Duodenal mucosa (tissue), 2 donors: Measurements from ENCODE around the gene DDX5.
"Not testable (repeated sequence)": the region's sequence is repeated elsewhere in the genome, so short reads cannot be mapped to it uniquely, and the experiment has no call there.

Experiments used
- H3K27ac ChIP-seq: one replicate; pipeline ENCODE4 v1.7.0; 2013; ENCODE audit warnings: low read depth, low read length
- H3K27me3 ChIP-seq, 2 donors: one replicate each; pipeline ENCODE4 v1.7.0; 2013; ENCODE audit warnings: low read length in 2 of 2, control low read depth in 1 of 2; ENCODE audit not compliant: insufficient read depth in 2 of 2, control insufficient read depth in 1 of 2
- H3K36me3 ChIP-seq, 2 donors: one replicate each; pipeline ENCODE4 v1.7.0; 2013; ENCODE audit warnings: low read length in 2 of 2, control low read depth in 1 of 2; ENCODE audit not compliant: insufficient read depth in 2 of 2, control insufficient read depth in 1 of 2
- H3K4me1 ChIP-seq, 2 donors: one replicate each; pipeline ENCODE4 v1.7.0; 2013; ENCODE audit warnings: low read length in 2 of 2, control low read depth in 1 of 2; ENCODE audit not compliant: insufficient read depth in 2 of 2, control insufficient read depth in 1 of 2
- H3K4me3 ChIP-seq, 2 donors: one replicate each; pipeline ENCODE4 v1.7.0; 2013; ENCODE audit warnings: low read length in 2 of 2, low read depth in 1 of 2
- H3K9ac ChIP-seq, 2 donors: one replicate each; pipeline ENCODE4 v1.7.0; 2013; ENCODE audit warnings: low read length in 2 of 2, low read depth in 1 of 2
- H3K9me3 ChIP-seq, 2 donors: one replicate each; pipeline ENCODE4 v1.7.0; 2013; ENCODE audit warnings: low read length in 2 of 2, control low read depth in 1 of 2; ENCODE audit not compliant: control insufficient read depth in 1 of 2

Gene DDX5

GRCh38 chr17:64471440-64471839 lies 34.6 kb downstream of the DDX5 start:
- H3K4me3 ChIP-seq, result no peak overlapping the region
- no peak overlapping the region for H3K27ac ChIP-seq
- H3K9me3 ChIP-seq, result no peaks in the 10 kb centered on the region
- H3K9ac ChIP-seq, result no peak overlapping the region
- no peaks in the 10 kb centered on the region for H3K27me3 ChIP-seq
- no peaks in the 10 kb centered on the region for H3K36me3 ChIP-seq
- no peaks in the 10 kb centered on the region for H3K4me1 ChIP-seq

GRCh38 chr17:64470625-64471024 lies 35.5 kb downstream of the DDX5 start:
- H3K9me3 ChIP-seq, result no peaks in the 10 kb centered on the region
- H3K9ac ChIP-seq, result no peak overlapping the region
- H3K4me3 ChIP-seq, result no peak overlapping the region
- no peaks in the 10 kb centered on the region for H3K27me3 ChIP-seq
- H3K36me3 ChIP-seq, result no peaks in the 10 kb centered on the region
- H3K4me1 ChIP-seq, result no peaks in the 10 kb centered on the region
- H3K27ac ChIP-seq, result no peak overlapping the region

- not testable (repeated sequence) for H3K9me3 ChIP-seq, H3K9ac ChIP-seq, H3K27me3 ChIP-seq, H3K4me3 ChIP-seq, H3K27ac ChIP-seq, H3K36me3 ChIP-seq, H3K4me1 ChIP-seq
Observed at GRCh38 chr17:64466834-64467233, 39.3 kb downstream of the DDX5 start.

GRCh38 chr17:64466019-64466735 lies 39.9 kb downstream of the DDX5 start:
- H3K4me1 ChIP-seq, result no peaks in the 10 kb centered on the region
- no peak overlapping the region for H3K9ac ChIP-seq
- no peaks in the 10 kb centered on the region for H3K36me3 ChIP-seq
- no peak overlapping the region for H3K27ac ChIP-seq
- no peaks in the 10 kb centered on the region for H3K9me3 ChIP-seq
- H3K27me3 ChIP-seq, result no peaks in the 10 kb centered on the region
- H3K4me3 ChIP-seq, result no peak overlapping the region

GRCh38 chr17:64461788-64462187 lies 44.3 kb downstream of the DDX5 start:
- Histone ChIP-seq H3K27ac (no peak overlapping the region), H3K4me1 (no peaks in the 10 kb centered on the region), H3K4me3 (no peak overlapping the region), H3K9me3 (no peaks in the 10 kb centered on the region), H3K9ac (no peak overlapping the region), H3K36me3 (no peaks in the 10 kb centered on the region), H3K27me3 (no peaks in the 10 kb centered on the region)

- Histone ChIP-seq H3K4me3 (no peak overlapping the region), H3K27ac (no peak overlapping the region), H3K4me1 (no peaks in the 10 kb centered on the region), H3K36me3 (no peaks in the 10 kb centered on the region), H3K9me3 (no peaks in the 10 kb centered on the region), H3K9ac (no peak overlapping the region), H3K27me3 (no peaks in the 10 kb centered on the region)
Observed at GRCh38 chr17:64460955-64461354, 45.1 kb downstream of the DDX5 start.

GRCh38 chr17:64459818-64460217 lies 46.3 kb downstream of the DDX5 start:
- not testable (repeated sequence) for H3K4me1 ChIP-seq, H3K36me3 ChIP-seq, H3K9me3 ChIP-seq, H3K27me3 ChIP-seq, H3K27ac ChIP-seq, H3K4me3 ChIP-seq, H3K9ac ChIP-seq

GRCh38 chr17:64459284-64459747 lies 46.8 kb downstream of the DDX5 start:
- H3K4me3 ChIP-seq, result no peak overlapping the region
- no peak overlapping the region for H3K9ac ChIP-seq
- no peaks in the 10 kb centered on the region for H3K36me3 ChIP-seq
- no peaks in the 10 kb centered on the region for H3K4me1 ChIP-seq
- no peaks in the 10 kb centered on the region for H3K27me3 ChIP-seq
- H3K27ac ChIP-seq, result no peak overlapping the region
- no peaks in the 10 kb centered on the region for H3K9me3 ChIP-seq

- H3K4me3 ChIP-seq, result no peak overlapping the region
- no peaks in the 10 kb centered on the region for H3K36me3 ChIP-seq
- H3K9ac ChIP-seq, result no peak overlapping the region
- H3K9me3 ChIP-seq, result no peaks in the 10 kb centered on the region
- no peaks in the 10 kb centered on the region for H3K4me1 ChIP-seq
- H3K27ac ChIP-seq, result no peak overlapping the region
- no peaks in the 10 kb centered on the region for H3K27me3 ChIP-seq
Observed at GRCh38 chr17:64458756-64459155, 47.3 kb downstream of the DDX5 start.

GRCh38 chr17:64457156-64457555 lies 48.9 kb downstream of the DDX5 start:
- H3K4me3 ChIP-seq, result no peak overlapping the region
- H3K27me3 ChIP-seq, result no peaks in the 10 kb centered on the region
- no peaks in the 10 kb centered on the region for H3K4me1 ChIP-seq
- H3K9ac ChIP-seq, result no peak overlapping the region
- H3K36me3 ChIP-seq, result no peaks in the 10 kb centered on the region
- H3K27ac ChIP-seq, result no peak overlapping the region
- H3K9me3 ChIP-seq, result no peaks in the 10 kb centered on the region
